ENCODE data around the gene LYPD6.

Gene LYPD6

DNA sequence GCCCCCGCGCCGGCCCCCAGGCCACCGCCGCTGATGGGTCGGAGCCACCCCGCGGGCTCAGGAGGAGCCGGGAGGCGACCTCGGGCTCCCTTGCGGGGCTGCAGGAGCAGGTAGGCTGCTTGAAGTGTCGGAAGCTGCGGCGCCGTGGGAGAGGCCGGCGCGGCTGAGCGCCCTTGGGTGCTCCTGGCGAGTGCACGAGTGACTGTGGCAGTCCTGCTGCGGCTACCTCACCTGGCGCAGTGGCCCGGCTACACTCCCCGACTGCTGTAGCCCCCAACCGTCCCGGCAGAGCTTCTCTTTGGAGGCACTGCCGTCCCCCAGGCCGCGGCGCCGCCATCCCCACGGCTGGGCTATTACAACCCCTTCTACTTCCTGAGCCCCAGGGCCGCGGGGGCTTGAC, 10.0 kb upstream of the LYPD6 start:
- Histone ChIP-seq H3K27me3 (ENCODE audit: insufficient read depth, low read length) (no peaks in the 10 kb centered on the region), H3K27ac (ENCODE audit: low read length) (no peak overlapping the region), H3K9ac (ENCODE audit: low read depth, low read length) (no peak overlapping the region)

DNA sequence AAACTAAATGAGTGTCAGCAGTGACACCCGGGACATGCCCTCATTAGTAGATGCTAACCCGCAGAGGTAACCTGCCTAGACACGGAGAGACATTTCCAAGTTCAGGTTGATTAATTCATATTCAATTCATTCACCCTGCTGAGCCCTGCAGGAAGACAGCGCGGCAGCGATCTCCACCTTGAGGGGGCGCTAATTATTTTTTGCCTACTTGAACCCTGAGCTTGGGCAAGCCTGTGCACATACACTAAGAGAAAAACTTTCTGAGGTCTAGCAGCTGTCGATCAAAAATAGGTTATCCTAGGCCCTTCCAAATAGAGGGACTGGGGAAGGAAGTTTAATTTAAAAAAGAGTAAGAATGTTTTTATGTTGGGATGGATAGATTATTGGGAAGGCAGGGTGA, 1.3 kb upstream of the LYPD6 start:
- Histone ChIP-seq H3K27me3 (ENCODE audit: insufficient read depth, low read length) (peaks cover 15% of the 10 kb centered on the region), H3K4me3 (ENCODE audit: low read length) (peak overlapping the region; percentile 90), H3K27ac (ENCODE audit: low read length) (no peak overlapping the region), H3K36me3 (ENCODE audit: insufficient read depth, low read depth, low read length) (no peaks in the 10 kb centered on the region), H3K9ac (ENCODE audit: low read depth, low read length) (no peak overlapping the region), H3K9me3 (ENCODE audit: insufficient read depth, low read depth, low read length) (no peaks in the 10 kb centered on the region), H3K4me1 (ENCODE audit: insufficient read depth, low read length) (peaks cover 8% of the 10 kb centered on the region; the same call in 1 of the 2 replicates)

More for the DNA sequence above, 10.0 kb upstream of the LYPD6 start:
- peaks cover 7% of the 10 kb centered on the region for H3K4me1 ChIP-seq (ENCODE audit: insufficient read depth, low read length)
- H3K4me3 ChIP-seq (ENCODE audit: low read length): no peak overlapping the region
- no peaks in the 10 kb centered on the region for H3K36me3 ChIP-seq (ENCODE audit: insufficient read depth, low read depth, low read length)
- no peaks in the 10 kb centered on the region for H3K9me3 ChIP-seq (ENCODE audit: insufficient read depth, low read depth, low read length)

DNA sequence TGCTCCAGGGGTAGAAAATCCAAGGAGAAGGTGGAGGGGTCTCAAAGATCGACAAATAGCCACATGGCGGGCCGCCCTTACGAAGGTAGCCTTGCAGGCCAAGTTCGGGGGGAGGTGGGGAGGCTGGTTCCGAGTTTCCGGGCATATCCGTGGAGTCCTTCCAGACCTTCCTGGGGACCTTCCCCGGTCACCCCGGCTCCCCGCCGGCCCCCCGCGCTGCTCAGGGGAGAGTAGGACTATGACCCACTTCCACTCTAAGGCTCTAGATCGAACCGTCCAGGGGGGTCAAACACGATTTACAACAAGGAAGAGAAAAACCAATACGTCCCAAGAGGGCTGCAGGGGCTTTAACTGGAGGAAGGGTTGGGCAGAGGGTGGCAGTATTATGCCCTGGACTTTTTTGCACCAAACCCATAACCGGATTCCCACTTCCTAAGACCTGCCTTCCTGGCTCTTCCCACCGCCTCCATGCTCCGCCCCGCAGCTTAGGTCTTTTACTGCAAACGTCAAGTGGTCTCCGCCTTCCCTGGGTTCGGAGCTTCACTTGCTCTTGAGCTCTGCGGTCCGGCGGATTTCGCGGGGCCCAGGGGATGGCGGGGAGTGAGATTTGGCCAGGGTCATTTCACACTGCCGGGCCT, 779 bp upstream of the LYPD6 start:
- H3K4me1 ChIP-seq (ENCODE audit: insufficient read depth, low read length): peaks cover 8% of the 10 kb centered on the region; the same call in 1 of the 2 replicates
- H3K9me3 ChIP-seq (ENCODE audit: insufficient read depth, low read depth, low read length): no peaks in the 10 kb centered on the region
- H3K27me3 ChIP-seq (ENCODE audit: insufficient read depth, low read length): peaks cover 15% of the 10 kb centered on the region
- no peak overlapping the region for H3K27ac ChIP-seq (ENCODE audit: low read length)
- peak overlapping the region; percentile 90 for H3K4me3 ChIP-seq (ENCODE audit: low read length)
- no peaks in the 10 kb centered on the region for H3K36me3 ChIP-seq (ENCODE audit: insufficient read depth, low read depth, low read length)
- H3K9ac ChIP-seq (ENCODE audit: low read depth, low read length): peak overlapping the region; percentile 70; the same call in 1 of the 2 replicates

DNA sequence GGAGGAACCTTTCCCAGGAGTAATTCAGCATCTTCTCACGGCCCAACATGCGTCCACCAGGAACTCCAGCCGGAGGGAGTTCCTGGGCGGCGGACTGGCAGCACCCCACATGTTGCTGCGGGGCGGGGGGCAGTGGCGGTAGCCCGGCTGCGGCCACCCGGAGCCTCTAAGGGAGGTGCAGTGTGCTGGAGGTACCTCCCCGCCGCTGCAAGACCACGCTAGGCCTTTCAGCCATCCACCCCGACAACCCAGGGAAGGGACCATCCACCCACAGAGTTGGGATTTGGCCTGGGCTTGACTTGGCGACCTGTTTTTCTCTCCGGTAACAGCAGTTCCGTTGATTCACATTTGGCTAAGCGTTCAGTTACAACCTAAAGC, 625 bp downstream of the LYPD6 start:
- Histone ChIP-seq H3K27ac (ENCODE audit: low read length) (no peak overlapping the region), H3K4me3 (ENCODE audit: low read length) (peak overlapping the region; percentile 90), H3K27me3 (ENCODE audit: insufficient read depth, low read length) (peaks cover 15% of the 10 kb centered on the region), H3K36me3 (ENCODE audit: insufficient read depth, low read depth, low read length) (no peaks in the 10 kb centered on the region), H3K9ac (ENCODE audit: low read depth, low read length) (peak overlapping the region; percentile 76; the same call in 1 of the 2 replicates), H3K9me3 (ENCODE audit: insufficient read depth, low read depth, low read length) (no peaks in the 10 kb centered on the region), H3K4me1 (ENCODE audit: insufficient read depth, low read length) (peaks cover 8% of the 10 kb centered on the region; the same call in 1 of the 2 replicates)

DNA sequence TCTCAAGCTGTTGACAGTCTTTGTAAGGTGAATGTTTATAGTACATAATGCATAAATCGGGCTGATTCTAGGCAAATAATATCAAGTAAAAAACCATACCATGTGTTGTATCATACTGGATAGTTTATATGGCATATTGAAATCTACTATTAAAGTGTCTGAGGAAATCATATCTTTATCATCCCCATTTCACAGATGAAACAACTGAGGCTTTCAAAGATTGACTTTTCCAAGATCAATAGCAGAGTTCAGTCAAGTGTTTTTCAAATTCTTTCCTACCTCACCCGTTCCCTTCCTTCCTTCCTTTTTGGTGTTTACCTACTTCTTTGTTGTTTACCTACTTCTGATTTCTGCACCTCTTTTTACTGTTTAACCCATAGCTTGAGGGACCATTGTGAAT, 2.0 kb downstream of the LYPD6 start:
- H3K27ac ChIP-seq (ENCODE audit: low read length): no peak overlapping the region
- no peak overlapping the region for H3K4me3 ChIP-seq (ENCODE audit: low read length)
- no peaks in the 10 kb centered on the region for H3K9me3 ChIP-seq (ENCODE audit: insufficient read depth, low read depth, low read length)
- H3K27me3 ChIP-seq (ENCODE audit: insufficient read depth, low read length): peaks cover 15% of the 10 kb centered on the region
- H3K4me1 ChIP-seq (ENCODE audit: insufficient read depth, low read length): peaks cover 8% of the 10 kb centered on the region; the same call in 1 of the 2 replicates
- H3K36me3 ChIP-seq (ENCODE audit: insufficient read depth, low read depth, low read length): no peaks in the 10 kb centered on the region
- no peak overlapping the region for H3K9ac ChIP-seq (ENCODE audit: low read depth, low read length)

DNA sequence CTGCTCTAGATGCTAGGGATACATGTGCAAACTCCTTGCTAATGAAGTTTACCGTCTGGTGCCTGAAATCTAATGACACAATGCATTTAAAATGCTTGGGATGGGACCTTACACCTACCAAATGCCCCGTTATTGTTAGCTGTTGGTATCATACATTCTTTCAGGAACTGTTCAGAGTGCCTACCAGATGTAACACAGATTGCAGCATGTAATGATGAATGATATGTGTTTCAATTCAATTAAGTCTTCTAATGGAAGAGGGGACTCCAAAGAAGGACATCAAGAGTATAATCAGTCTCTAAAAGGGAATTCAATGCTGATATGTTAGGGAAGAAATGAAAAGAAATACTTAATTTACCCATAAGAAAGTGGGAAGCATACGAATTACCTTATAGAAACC, 3.2 kb downstream of the LYPD6 start:
- Histone ChIP-seq H3K36me3 (ENCODE audit: insufficient read depth, low read depth, low read length) (no peaks in the 10 kb centered on the region), H3K4me1 (ENCODE audit: insufficient read depth, low read length) (peaks cover 8% of the 10 kb centered on the region; the same call in 1 of the 2 replicates), H3K9ac (ENCODE audit: low read depth, low read length) (no peak overlapping the region), H3K9me3 (ENCODE audit: insufficient read depth, low read depth, low read length) (no peaks in the 10 kb centered on the region), H3K27ac (ENCODE audit: low read length) (no peak overlapping the region), H3K4me3 (ENCODE audit: low read length) (no peak overlapping the region), H3K27me3 (ENCODE audit: insufficient read depth, low read length) (peaks cover 15% of the 10 kb centered on the region)

DNA sequence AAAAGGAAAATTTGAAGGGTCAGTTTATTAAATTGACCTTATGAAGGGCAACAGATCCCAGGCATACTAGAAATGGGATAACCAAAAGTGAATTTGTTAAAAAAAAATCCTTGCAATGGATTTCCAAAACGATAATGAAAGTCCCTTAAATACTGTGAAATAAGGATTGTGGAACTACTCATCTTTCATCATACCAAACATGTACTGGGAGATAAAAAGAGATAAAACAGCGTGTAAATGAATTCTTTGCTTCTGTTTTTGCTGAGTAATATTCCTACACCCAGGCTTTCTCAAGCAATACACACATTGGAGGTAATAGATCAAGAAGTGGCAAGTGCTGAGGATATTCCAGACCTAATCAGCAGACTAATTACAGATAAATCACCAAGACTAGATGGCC, 3.8 kb downstream of the LYPD6 start:
- H3K9me3 ChIP-seq (ENCODE audit: insufficient read depth, low read depth, low read length): no peaks in the 10 kb centered on the region
- peaks cover 3% of the 10 kb centered on the region; the same call in 1 of the 2 replicates for H3K4me1 ChIP-seq (ENCODE audit: insufficient read depth, low read length)
- H3K27ac ChIP-seq (ENCODE audit: low read length): no peak overlapping the region
- no peak overlapping the region for H3K9ac ChIP-seq (ENCODE audit: low read depth, low read length)
- H3K4me3 ChIP-seq (ENCODE audit: low read length): no peak overlapping the region
- peaks cover 15% of the 10 kb centered on the region for H3K27me3 ChIP-seq (ENCODE audit: insufficient read depth, low read length)
- no peaks in the 10 kb centered on the region for H3K36me3 ChIP-seq (ENCODE audit: insufficient read depth, low read depth, low read length)

DNA sequence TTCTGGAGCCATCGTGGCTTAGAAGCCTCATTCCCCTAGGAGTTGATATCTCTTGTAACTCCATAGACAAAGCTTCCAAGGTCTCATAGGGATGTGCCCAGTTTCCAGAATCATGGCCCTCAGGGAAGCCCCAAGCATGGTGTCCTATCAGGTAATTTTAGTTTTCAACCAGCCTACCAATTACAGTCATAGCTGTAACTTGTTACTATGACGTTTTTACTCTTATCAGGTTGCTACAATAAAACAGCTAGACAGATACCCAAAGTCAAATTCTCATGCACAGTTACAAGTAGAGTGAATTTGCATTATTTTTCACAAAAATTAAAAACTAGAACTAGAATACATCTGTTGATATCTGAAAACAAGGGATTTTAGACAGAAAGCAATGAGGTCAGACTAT, 8.9 kb downstream of the LYPD6 start:
- Histone ChIP-seq H3K9me3 (ENCODE audit: insufficient read depth, low read depth, low read length) (no peaks in the 10 kb centered on the region), H3K27me3 (ENCODE audit: insufficient read depth, low read length) (no peaks in the 10 kb centered on the region), H3K27ac (ENCODE audit: low read length) (no peak overlapping the region), H3K36me3 (ENCODE audit: insufficient read depth, low read depth, low read length) (no peaks in the 10 kb centered on the region), H3K4me3 (ENCODE audit: low read length) (no peak overlapping the region), H3K9ac (ENCODE audit: low read depth, low read length) (no peak overlapping the region), H3K4me1 (ENCODE audit: insufficient read depth, low read length) (no peaks in the 10 kb centered on the region)

DNA sequence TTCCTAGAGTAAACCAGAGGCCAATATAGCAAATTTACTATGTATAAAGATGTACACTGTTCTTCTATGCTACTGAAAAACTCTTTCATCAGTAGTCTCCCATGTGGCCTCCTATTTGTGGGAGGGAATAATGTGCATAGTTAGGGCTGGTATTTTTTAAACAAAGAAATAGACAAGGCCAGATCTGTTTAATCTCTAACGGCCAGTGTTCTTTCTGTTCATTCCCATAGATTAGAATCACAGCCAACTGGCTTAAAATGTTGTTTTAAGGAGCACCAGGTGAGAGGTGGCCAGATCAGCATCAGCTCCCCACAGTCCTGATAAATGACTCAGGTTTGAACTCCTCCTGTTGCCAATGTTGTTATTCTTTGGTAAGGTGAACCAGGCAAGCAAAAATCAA, 12.1 kb downstream of the LYPD6 start:
- H3K27ac ChIP-seq (ENCODE audit: low read length): no peak overlapping the region
- no peaks in the 10 kb centered on the region for H3K4me1 ChIP-seq (ENCODE audit: insufficient read depth, low read length)
- H3K9me3 ChIP-seq (ENCODE audit: insufficient read depth, low read depth, low read length): no peaks in the 10 kb centered on the region
- no peak overlapping the region for H3K9ac ChIP-seq (ENCODE audit: low read depth, low read length)
- H3K27me3 ChIP-seq (ENCODE audit: insufficient read depth, low read length): no peaks in the 10 kb centered on the region
- no peak overlapping the region for H3K4me3 ChIP-seq (ENCODE audit: low read length)
- H3K36me3 ChIP-seq (ENCODE audit: insufficient read depth, low read depth, low read length): no peaks in the 10 kb centered on the region

DNA sequence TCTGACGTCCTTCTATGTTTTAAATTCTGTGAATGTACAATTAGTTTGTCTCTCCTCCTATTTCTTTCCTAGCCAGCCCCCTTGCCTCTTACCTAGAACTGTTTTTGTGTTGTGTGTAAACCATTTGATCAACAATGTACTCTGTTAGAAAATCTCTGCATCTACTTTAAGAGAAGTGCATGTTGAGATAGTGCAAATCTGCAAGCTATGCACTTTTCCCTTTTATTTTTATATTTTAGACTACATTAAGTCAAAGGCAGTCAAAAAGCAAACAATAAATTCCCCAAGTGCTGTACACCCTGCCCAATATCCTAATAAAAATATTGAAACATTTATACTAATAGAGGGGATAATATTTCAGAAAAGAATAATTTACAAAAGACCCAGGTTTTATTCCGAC, 13.7 kb downstream of the LYPD6 start:
- H3K27me3 ChIP-seq (ENCODE audit: insufficient read depth, low read length): no peaks in the 10 kb centered on the region
- H3K9ac ChIP-seq (ENCODE audit: low read depth, low read length): no peak overlapping the region
- H3K4me1 ChIP-seq (ENCODE audit: insufficient read depth, low read length): no peaks in the 10 kb centered on the region
- no peaks in the 10 kb centered on the region for H3K36me3 ChIP-seq (ENCODE audit: insufficient read depth, low read depth, low read length)
- no peak overlapping the region for H3K4me3 ChIP-seq (ENCODE audit: low read length)
- H3K9me3 ChIP-seq (ENCODE audit: insufficient read depth, low read depth, low read length): no peaks in the 10 kb centered on the region
- H3K27ac ChIP-seq (ENCODE audit: low read length): no peak overlapping the region

DNA sequence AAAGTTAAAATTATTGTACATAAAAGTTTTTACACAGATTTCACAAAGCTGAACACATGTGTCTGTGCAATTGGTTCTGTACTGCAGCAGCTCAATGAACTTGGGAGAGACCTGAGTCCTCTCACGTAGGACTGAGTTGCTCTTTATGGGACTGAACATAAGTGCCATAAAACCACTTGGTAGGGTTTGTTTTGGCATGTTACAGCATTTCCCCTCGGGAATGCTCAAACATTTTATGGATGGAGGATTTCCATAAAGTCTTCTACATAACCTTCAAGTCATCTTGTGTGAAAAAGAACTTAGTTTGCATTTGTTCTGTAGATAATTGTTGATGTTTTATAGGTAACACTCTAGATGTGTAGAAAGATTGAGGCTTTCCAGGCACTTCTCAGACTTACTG, 15.9 kb downstream of the LYPD6 start:
- Histone ChIP-seq H3K4me3 (ENCODE audit: low read length) (no peak overlapping the region), H3K27me3 (ENCODE audit: insufficient read depth, low read length) (no peaks in the 10 kb centered on the region), H3K27ac (ENCODE audit: low read length) (no peak overlapping the region), H3K9ac (ENCODE audit: low read depth, low read length) (no peak overlapping the region), H3K9me3 (ENCODE audit: insufficient read depth, low read depth, low read length) (no peaks in the 10 kb centered on the region), H3K4me1 (ENCODE audit: insufficient read depth, low read length) (no peaks in the 10 kb centered on the region), H3K36me3 (ENCODE audit: insufficient read depth, low read depth, low read length) (no peaks in the 10 kb centered on the region)

DNA sequence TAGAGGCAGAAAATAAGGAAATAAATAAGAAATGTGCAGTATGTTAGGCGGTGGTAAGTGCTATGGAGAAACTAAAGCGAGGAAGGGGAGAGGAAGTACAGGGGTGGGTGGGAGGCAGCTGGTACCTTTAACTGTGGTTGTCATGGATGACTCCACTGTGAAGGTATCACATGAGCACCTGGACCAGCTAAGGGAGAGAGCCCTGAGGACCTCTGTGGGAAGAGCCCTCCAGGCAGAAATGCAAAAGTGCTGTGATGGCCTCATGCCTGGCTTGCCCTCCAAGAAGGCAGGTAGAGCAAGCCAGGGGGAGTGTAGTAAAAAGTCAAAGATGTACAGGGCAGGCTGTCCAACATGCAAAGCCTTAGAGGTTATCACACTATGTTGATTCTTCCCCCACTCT, 17.9 kb downstream of the LYPD6 start:
- Histone ChIP-seq H3K9me3 (ENCODE audit: insufficient read depth, low read depth, low read length) (no peaks in the 10 kb centered on the region), H3K4me3 (ENCODE audit: low read length) (no peak overlapping the region), H3K4me1 (ENCODE audit: insufficient read depth, low read length) (no peaks in the 10 kb centered on the region), H3K27ac (ENCODE audit: low read length) (no peak overlapping the region), H3K27me3 (ENCODE audit: insufficient read depth, low read length) (no peaks in the 10 kb centered on the region), H3K36me3 (ENCODE audit: insufficient read depth, low read depth, low read length) (no peaks in the 10 kb centered on the region), H3K9ac (ENCODE audit: low read depth, low read length) (no peak overlapping the region)
